Measurements from ENCODE around the gene NRXN3. TPM values are rescaled to one million over a fixed set of nuclear protein-coding genes. Genes with fewer than 3 reads are reported as not detected.

NRXN3 gene
- polyA plus RNA-seq, 1 of the 3 experiments (the other 2 are of a cell fraction) = 1.6 TPM

- TF ChIP-seq REST (IDR thresholded peaks at IDR 0.05; ENCODE audit: low read depth, low read length) (no peak), SIN3A (IDR thresholded peaks at IDR 0.05; ENCODE audit: borderline replicate concordance, low read depth, low read length) (no peak), RCOR1 (IDR thresholded peaks at IDR 0.05; ENCODE audit: low read length) (no peak)
Measured at GRCh38 chr14:79166171-79166570, 996.0 kb downstream of the NRXN3 start (continued).

GRCh38 chr14:79167957-79168356 is 997.8 kb downstream of the NRXN3 start:
- TF ChIP-seq PBX3 (IDR thresholded peaks at IDR 0.05) (no peak), FOSL2 (IDR thresholded peaks at IDR 0.05; ENCODE audit: borderline replicate concordance, low read depth) (no peak), EZH2phosphoT487 (IDR thresholded peaks at IDR 0.05; ENCODE audit: borderline replicate concordance, low read depth) (no peak), ZBTB33 (IDR thresholded peaks at IDR 0.05; ENCODE audit: borderline replicate concordance, low read depth) (no peak), EP300 (IDR thresholded peaks at IDR 0.05; ENCODE audit: borderline replicate concordance in 1 of 2, low read depth in 1 of 2, low read length in 1 of 2) (no peak), MEF2A (IDR thresholded peaks at IDR 0.05; ENCODE audit: borderline replicate concordance, low read depth) (no peak), GABPA (IDR thresholded peaks at IDR 0.05; ENCODE audit: low read depth) (no peak), MAX (IDR thresholded peaks at IDR 0.05; ENCODE audit: low read depth) (no peak), USF2 (IDR thresholded peaks at IDR 0.05; ENCODE audit: borderline replicate concordance, low read depth, low read length) (no peak)
- 13% methylated on average over 1 of the region's 1 CpG for WGBS (ENCODE audit: low lambda C conversion rate)
- Histone ChIP-seq H3K4me2 (no peak overlapping the region), H3K9ac (no peak overlapping the region), H3K9me2 (no peaks in the 10 kb centered on the region), H2AFZ (ENCODE audit: low read depth) (no peak overlapping the region), H3K4me3 (ENCODE audit: low read depth in 2 of 2, low read length in 1 of 2) (no peak overlapping the region), H3K79me2 (ENCODE audit: insufficient read depth) (no peaks in the 10 kb centered on the region), H3F3A (replicated peaks; ENCODE audit: insufficient read depth) (no peaks in the 10 kb centered on the region), H3K4me1 (ENCODE audit: control insufficient read depth in 1 of 2, insufficient read depth in 2 of 2, low read depth in 1 of 2, low read length in 1 of 2) (no peaks in the 10 kb centered on the region), H3K27me3 (ENCODE audit: insufficient read depth) (no peaks in the 10 kb centered on the region), H3K27ac (ENCODE audit: low read depth in 2 of 2, low read length in 1 of 2) (no peak overlapping the region), H3K9me3 (no peaks in the 10 kb centered on the region), H3K36me3 (replicated peaks in 1 of 2; ENCODE audit: control insufficient read depth in 1 of 2, insufficient read depth in 2 of 2, low read length in 1 of 2) (no peaks in the 10 kb centered on the region), H4K20me1 (ENCODE audit: insufficient read depth) (no peaks in the 10 kb centered on the region)
- DNase-seq = no peak
- CTCF ChIA-PET = no interaction called here
- POLR2A ChIA-PET = no interaction called here

Measured in SK-N-SH (cell line).